ENCODE data around the gene SSH3.
"Not testable (repeated sequence)": the region's sequence is repeated elsewhere in the genome, so short reads cannot be mapped to it uniquely, and the experiment has no call there.

SSH3 gene

GRCh38 chr11:67312187-67313021 is 9.1 kb downstream of the SSH3 start:
- no peak for DNase-seq (ENCODE audit: low spot score)

- DNase-seq (ENCODE audit: low spot score): no peak
Measured at GRCh38 chr11:67313125-67313890, 10.0 kb downstream of the SSH3 start.

GRCh38 chr11:67314218-67314617 is 10.9 kb downstream of the SSH3 start:
- no peak for DNase-seq (ENCODE audit: low spot score)

GRCh38 chr11:67315325-67315909 is 12.1 kb downstream of the SSH3 start:
- no peak for DNase-seq (ENCODE audit: low spot score)

- no peak for DNase-seq (ENCODE audit: low spot score)
Measured at GRCh38 chr11:67316882-67317204, 13.5 kb downstream of the SSH3 start.

GRCh38 chr11:67317205-67317887 is 14.0 kb downstream of the SSH3 start:
- peak; percentile 93 for DNase-seq (ENCODE audit: low spot score)

- no peak for DNase-seq (ENCODE audit: low spot score)
Measured at GRCh38 chr11:67317888-67318555, 14.7 kb downstream of the SSH3 start.

GRCh38 chr11:67318876-67319275 is 15.5 kb downstream of the SSH3 start:
- not testable (repeated sequence) for DNase-seq (ENCODE audit: low spot score)

GRCh38 chr11:67320011-67320410 is 16.7 kb downstream of the SSH3 start:
- no peak for DNase-seq (ENCODE audit: low spot score)

- no peak for DNase-seq (ENCODE audit: low spot score)
Measured at GRCh38 chr11:67320691-67321090, 17.4 kb downstream of the SSH3 start.

- DNase-seq (ENCODE audit: low spot score): no peak
Measured at GRCh38 chr11:67321313-67321871, 18.1 kb downstream of the SSH3 start.

GRCh38 chr11:67322049-67322448 is 18.7 kb downstream of the SSH3 start:
- DNase-seq (ENCODE audit: low spot score): no peak

- no peak for DNase-seq (ENCODE audit: low spot score)
Measured at GRCh38 chr11:67323526-67323925, 20.2 kb downstream of the SSH3 start.

- DNase-seq (ENCODE audit: low spot score): no peak
Measured at GRCh38 chr11:67332081-67332691, 28.9 kb downstream of the SSH3 start.

GRCh38 chr11:67337257-67337656 is 33.9 kb downstream of the SSH3 start:
- DNase-seq (ENCODE audit: low spot score): no peak

GRCh38 chr11:67344264-67344663 is 40.9 kb downstream of the SSH3 start:
- DNase-seq (ENCODE audit: low spot score): no peak

GRCh38 chr11:67345247-67345919 is 42.1 kb downstream of the SSH3 start:
- no peak for DNase-seq (ENCODE audit: low spot score)

- DNase-seq (ENCODE audit: low spot score): no peak
Measured at GRCh38 chr11:67345920-67346819, 42.8 kb downstream of the SSH3 start.

- no peak for DNase-seq (ENCODE audit: low spot score)
Measured at GRCh38 chr11:67347964-67348749, 44.8 kb downstream of the SSH3 start.

Measured in globus pallidus (tissue), 1 donor.